Activated CD4-positive, CD25-positive, alpha-beta regulatory T cell (primary cell): ENCODE measurements around the gene DPF1.

ENCODE experiments used
- DNase-seq, 4 experiments: peaks; one replicate each; lab custom pipeline; 2025; lab: John Stamatoyannopoulos, UW

Gene DPF1

DNA sequence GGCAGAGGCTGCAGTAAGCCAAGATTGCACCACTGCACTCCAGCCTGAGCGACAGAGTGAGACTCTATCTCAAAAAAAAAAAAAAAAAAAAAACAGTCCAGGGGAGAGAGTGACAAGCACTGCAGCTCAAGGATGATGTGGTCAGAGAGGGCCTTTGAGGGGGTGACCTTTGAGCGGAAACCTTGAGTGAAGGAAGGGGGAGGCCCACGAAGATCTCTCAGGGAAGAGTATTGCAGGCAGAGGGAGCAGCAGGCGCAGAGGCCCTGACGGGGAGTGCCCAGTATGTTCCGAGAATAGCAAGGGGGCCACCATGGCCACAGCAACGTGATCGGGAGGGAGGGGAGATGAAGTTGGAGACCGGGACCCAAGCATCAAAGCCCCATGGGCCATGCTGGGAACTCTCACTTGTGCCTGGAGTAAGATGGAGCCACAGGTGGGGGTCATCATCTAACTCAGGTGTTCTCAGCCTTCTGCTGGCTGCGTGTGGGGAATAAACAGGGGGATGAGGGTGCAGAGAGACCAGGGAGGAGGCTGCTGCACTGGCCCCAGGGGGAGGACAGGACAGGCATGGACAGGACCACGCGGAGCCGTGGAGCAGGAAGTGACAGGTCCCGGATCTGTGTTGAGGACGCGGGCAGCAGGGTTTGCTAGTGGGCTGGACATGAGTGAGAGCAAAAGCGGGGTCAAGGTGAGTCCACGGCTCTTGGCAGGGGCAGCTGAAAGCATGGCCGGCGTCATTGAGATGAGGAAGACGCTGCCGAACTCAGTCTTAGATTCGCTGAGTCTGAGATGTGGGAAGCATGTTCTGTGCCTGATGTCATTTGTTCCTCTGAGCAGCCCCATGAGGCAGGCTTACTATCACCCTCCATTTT, 60.4 kb downstream of the DPF1 start:
- DNase-seq: no peak

DNA sequence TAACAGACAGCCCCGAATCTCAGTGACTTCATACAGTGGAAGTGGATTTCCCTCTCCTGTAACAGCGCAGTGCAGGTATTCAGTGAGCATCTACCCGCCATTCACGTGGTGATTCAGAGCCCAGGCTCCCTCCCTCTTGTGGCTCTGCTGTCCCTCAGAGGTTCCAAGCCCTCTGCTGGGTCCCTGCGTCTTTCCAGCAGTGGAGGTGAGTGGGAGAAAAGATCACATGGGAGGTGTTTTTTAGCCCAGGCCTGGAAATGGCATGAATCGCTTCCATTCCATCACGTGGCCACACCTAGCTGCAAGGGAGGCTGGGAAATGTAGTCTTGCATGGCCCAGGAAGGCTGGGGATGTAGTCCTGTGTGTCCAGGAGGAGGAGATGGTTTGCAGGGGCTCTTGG, 61.4 kb downstream of the DPF1 start:
- DNase-seq: no peak

DNA sequence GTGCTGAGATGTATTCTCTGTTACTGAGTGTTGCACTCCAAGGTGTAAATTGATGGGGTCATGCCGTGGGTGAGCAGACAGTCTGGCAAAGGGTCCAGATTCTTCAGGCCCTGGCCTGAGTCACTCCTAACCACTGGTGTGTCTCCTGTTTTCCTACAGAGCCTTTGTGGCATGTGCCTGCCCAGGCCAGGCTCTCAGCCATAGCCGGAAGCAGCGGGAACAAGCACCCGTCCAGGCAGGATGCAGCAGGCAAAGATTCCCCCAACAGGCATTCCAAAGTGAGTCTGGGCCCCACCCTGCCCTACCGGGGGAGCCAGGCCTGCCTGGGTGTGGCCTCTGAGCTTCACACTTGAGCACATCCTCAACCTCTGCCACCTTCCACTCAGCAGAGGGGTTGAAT, 61.9 kb downstream of the DPF1 start:
- DNase-seq: no peak
